Calu3 (cell line): ENCODE measurements around the gene CELSR1. TPM values are rescaled to one million over a fixed set of nuclear protein-coding genes. Genes with fewer than 3 reads are reported as not detected.

Source experiments
- total RNA-seq: library from RNA; stranded (reverse); gene quantifications from 2 replicates; pipeline ENCODE4 v1.2.3, GENCODE V29; 2022

The CELSR1 gene
- total RNA-seq, 1 experiment from 2014 or later = 45.5 TPM

Other genes starting within 250 kb of the CELSR1 start
- gene GTSE1, start 240.8 kb downstream of the CELSR1 start, total RNA-seq = 48.0 and 53.5 TPM in 2 replicates
- gene TRMU, start 201.9 kb downstream of the CELSR1 start, total RNA-seq = 74.8 and 79.6 TPM in 2 replicates
- gene GRAMD4, start 82.8 kb upstream of the CELSR1 start, total RNA-seq = 61.2 and 63.4 TPM in 2 replicates
- 20.3 and 25.0 TPM in 2 replicates for gene CERK, start 200.6 kb upstream of the CELSR1 start, total RNA-seq
- gene TBC1D22A, start 225.0 kb upstream of the CELSR1 start, total RNA-seq = 27.6 and 28.2 TPM in 2 replicates